Heart left ventricle (tissue), 13 donors: Measurements from ENCODE around the gene OMG.

Experiments
- CTCF ChIP-seq, 12 donors: fragments of 200-600 bp; sonication (generic) in 4 of 12; IDR thresholded peaks; one replicate each; pipeline versions ENCODE4 v1.5.0 to v1.8.0; 2018 to 2022; ENCODE audit warnings: antibody characterized with exemption in 12 of 12, mild to moderate bottlenecking in 5 of 12
- POLR2A ChIP-seq, 2 donors: fragments of 450-650 bp; IDR thresholded peaks; one replicate each; pipeline ENCODE4 v1.6.1; 2017; ENCODE audit warnings: antibody characterized with exemption in 2 of 2, mild to moderate bottlenecking in 2 of 2, moderate library complexity in 2 of 2
- donor health status: ischemic (EF 13 %, LVEDD 7.1; RV severe dilation, severe dysfunction).
- donor health status: DM: no; HTN: yes; CAD: no.
- donor health status: DM: no; HTN: no; CAD: no.
- donor health status: ischemic (EF 25% LVEDD 6.9; RV normal size, moderate dysfunction).
- donor health status: ischemic (EF 25% LVEDD 5.7; RV mildly dilated, moderate dysfunction).
- donor health status: ischemic (EF 35%, LVEDD 5.7; RV mildly dilated, moderate dysfunction).
- donor health status: nonischemic (EF 11% LVEDD 7.7; RV severe dilation, severe dysfunction).
- donor health status: DM: yes; HTN: yes; CAD: no.
- donor health status: PGD.
- donor health status: ischemic (EF 29% LVEDD 5.4; RV normal size, mild dysfunction).
- donor health status: nonischemic (EF 23%, LVEDD 6.1; RV moderate dilation, normal function).

DNA sequence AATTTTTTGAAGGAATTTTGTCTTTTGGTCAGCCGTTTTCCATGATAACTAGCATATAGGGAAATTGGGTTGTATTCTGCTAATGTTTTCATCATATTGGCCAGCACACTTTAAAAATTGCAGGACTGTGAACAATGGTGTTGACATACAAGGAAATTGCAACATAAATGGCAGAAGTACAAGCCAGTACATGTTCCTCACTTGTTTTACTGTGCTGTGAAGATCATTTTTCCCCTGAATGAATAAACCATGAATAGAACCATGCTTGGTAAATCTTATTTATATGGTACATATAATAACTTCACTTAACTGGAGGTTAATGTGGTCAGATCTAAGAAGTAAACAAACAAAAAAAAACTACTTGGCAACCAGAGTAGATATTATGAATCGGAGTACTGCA, 22.8 kb downstream of the OMG start:
- no peak for TF ChIP-seq POLR2A (IDR thresholded peaks at IDR 0.05)
- no peak for TF ChIP-seq CTCF (IDR thresholded peaks at IDR 0.05)
